ENCODE results near the gene PGM2. TPM values are rescaled to one million over a fixed set of nuclear protein-coding genes. Genes with fewer than 3 reads are reported as not detected.
A peak's percentile ranks its signal among the peaks of the same experiment; 100 is the strongest.

The PGM2 gene
- polyA plus RNA-seq, 1 donor from 2014 or later: 9.3 TPM

- Histone ChIP-seq H3K79me2 (replicated peaks; ENCODE audit: insufficient read depth, low read length) (no peaks in the 10 kb centered on the region), H3K4me3 (ENCODE audit: low read length) (peak overlapping the region; percentile 34), H2AFZ (ENCODE audit: low read depth, low read length) (peak overlapping the region; percentile 2), H3K9me2 (ENCODE audit: insufficient read depth, low read length) (no peaks in the 10 kb centered on the region), H3K9me3 (ENCODE audit: low read length) (no peaks in the 10 kb centered on the region), H3K36me3 (ENCODE audit: insufficient read depth, low read length) (no peaks in the 10 kb centered on the region), H3F3A (ENCODE audit: insufficient read depth, low read length, poor library complexity, severe bottlenecking) (no peaks in the 10 kb centered on the region), H3K9ac (ENCODE audit: low read length) (peak overlapping the region; percentile 2), H3K27ac (ENCODE audit: low read length) (peak overlapping the region; percentile 53), H4K20me1 (ENCODE audit: insufficient read depth) (no peaks in the 10 kb centered on the region), H3K4me2 (ENCODE audit: low read length) (no peak overlapping the region), H3K27me3 (ENCODE audit: insufficient read depth, low read depth, low read length) (no peaks in the 10 kb centered on the region)
- TF ChIP-seq, protein P1, sequence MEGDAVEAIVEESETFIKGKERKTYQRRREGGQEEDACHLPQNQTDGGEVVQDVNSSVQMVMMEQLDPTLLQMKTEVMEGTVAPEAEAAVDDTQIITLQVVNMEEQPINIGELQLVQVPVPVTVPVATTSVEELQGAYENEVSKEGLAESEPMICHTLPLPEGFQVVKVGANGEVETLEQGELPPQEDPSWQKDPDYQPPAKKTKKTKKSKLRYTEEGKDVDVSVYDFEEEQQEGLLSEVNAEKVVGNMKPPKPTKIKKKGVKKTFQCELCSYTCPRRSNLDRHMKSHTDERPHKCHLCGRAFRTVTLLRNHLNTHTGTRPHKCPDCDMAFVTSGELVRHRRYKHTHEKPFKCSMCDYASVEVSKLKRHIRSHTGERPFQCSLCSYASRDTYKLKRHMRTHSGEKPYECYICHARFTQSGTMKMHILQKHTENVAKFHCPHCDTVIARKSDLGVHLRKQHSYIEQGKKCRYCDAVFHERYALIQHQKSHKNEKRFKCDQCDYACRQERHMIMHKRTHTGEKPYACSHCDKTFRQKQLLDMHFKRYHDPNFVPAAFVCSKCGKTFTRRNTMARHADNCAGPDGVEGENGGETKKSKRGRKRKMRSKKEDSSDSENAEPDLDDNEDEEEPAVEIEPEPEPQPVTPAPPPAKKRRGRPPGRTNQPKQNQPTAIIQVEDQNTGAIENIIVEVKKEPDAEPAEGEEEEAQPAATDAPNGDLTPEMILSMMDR (IDR thresholded peaks at IDR 0.05; ENCODE audit: poor library complexity, severe bottlenecking): no peak
- TF ChIP-seq POLR2AphosphoS5 (IDR thresholded peaks at IDR 0.05): no peak
- TF ChIP-seq RAD21 (conservative IDR thresholded peaks at IDR 0.05): no peak
- no peak for TF ChIP-seq TAF1 (IDR thresholded peaks at IDR 0.05; ENCODE audit: low read depth)
- no peak for TF ChIP-seq EZH2 (IDR thresholded peaks at IDR 0.05; ENCODE audit: borderline replicate concordance, insufficient read depth, low read length, poor library complexity, severe bottlenecking)
- TF ChIP-seq EP300 (conservative IDR thresholded peaks at IDR 0.05; ENCODE audit: poor library complexity, severe bottlenecking): no peak
- no peak for TF ChIP-seq MXI1 (conservative IDR thresholded peaks at IDR 0.05; ENCODE audit: poor library complexity, severe bottlenecking)
- no peak for TF ChIP-seq REST (IDR thresholded peaks at IDR 0.05; ENCODE audit: borderline replicate concordance)
- no peak for TF ChIP-seq SMC3 (conservative IDR thresholded peaks at IDR 0.05; ENCODE audit: poor library complexity)
Observed at GRCh38 chr4:37868238-37868637, 41.8 kb downstream of the PGM2 start.

DNA sequence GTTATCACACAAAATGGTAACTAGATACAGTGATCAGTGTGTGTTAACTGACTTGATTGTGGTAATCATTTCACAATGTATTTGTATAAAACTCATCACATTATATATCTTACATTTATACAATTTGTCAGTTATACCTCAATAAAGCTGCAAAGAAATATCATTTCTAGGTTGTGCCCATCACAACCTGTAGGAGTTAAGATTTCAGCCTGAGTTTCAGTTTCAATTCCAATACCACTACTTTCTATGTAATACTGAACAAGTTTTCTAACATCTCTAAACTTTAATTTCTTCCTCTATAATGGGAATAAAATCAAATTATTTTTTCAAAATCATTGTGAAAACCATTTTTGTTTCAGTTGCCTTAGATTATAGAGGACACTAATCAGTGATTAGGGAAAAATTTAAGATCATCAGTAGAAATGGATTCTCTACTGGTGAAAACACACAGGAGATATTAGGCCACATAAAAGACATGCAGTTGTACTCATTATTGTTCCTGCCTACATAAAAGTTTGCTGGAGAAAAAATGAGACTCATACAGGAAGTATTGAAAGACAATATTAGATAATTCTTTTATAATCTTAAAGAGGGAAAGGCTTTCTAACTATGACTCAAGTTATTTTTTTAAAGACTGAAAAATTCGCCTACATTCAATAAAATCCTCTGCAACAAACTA lies 46.0 kb downstream of the PGM2 start:
- Histone ChIP-seq H4K20me1 (ENCODE audit: insufficient read depth) (no peaks in the 10 kb centered on the region), H3K9ac (ENCODE audit: low read length) (no peak overlapping the region), H3K9me2 (ENCODE audit: insufficient read depth, low read length) (no peaks in the 10 kb centered on the region), H2AFZ (ENCODE audit: low read depth, low read length) (no peak overlapping the region), H3F3A (ENCODE audit: insufficient read depth, low read length, poor library complexity, severe bottlenecking) (no peaks in the 10 kb centered on the region), H3K27me3 (ENCODE audit: insufficient read depth, low read depth, low read length) (no peaks in the 10 kb centered on the region), H3K79me2 (replicated peaks; ENCODE audit: insufficient read depth, low read length) (no peaks in the 10 kb centered on the region), H3K27ac (ENCODE audit: low read length) (no peak overlapping the region), H3K36me3 (ENCODE audit: insufficient read depth, low read length) (no peaks in the 10 kb centered on the region), H3K9me3 (ENCODE audit: low read length) (no peaks in the 10 kb centered on the region), H3K4me3 (ENCODE audit: low read length) (no peak overlapping the region), H3K4me2 (ENCODE audit: low read length) (no peak overlapping the region)
- no peak for TF ChIP-seq REST (IDR thresholded peaks at IDR 0.05; ENCODE audit: borderline replicate concordance)
- TF ChIP-seq, protein P1 (IDR thresholded peaks at IDR 0.05; ENCODE audit: poor library complexity, severe bottlenecking): no peak
- no peak for TF ChIP-seq RAD21 (conservative IDR thresholded peaks at IDR 0.05)
- no peak for TF ChIP-seq SMC3 (conservative IDR thresholded peaks at IDR 0.05; ENCODE audit: poor library complexity)
- no peak for TF ChIP-seq MXI1 (conservative IDR thresholded peaks at IDR 0.05; ENCODE audit: poor library complexity, severe bottlenecking)
- TF ChIP-seq EP300 (conservative IDR thresholded peaks at IDR 0.05; ENCODE audit: poor library complexity, severe bottlenecking): no peak
- no peak for TF ChIP-seq EZH2 (IDR thresholded peaks at IDR 0.05; ENCODE audit: borderline replicate concordance, insufficient read depth, low read length, poor library complexity, severe bottlenecking)
- no peak for TF ChIP-seq TAF1 (IDR thresholded peaks at IDR 0.05; ENCODE audit: low read depth)
- TF ChIP-seq POLR2AphosphoS5 (IDR thresholded peaks at IDR 0.05): no peak
